HG03378 (cell line): Measurements from ENCODE around the gene ANKRD45.
"Not testable (repeated sequence)": the region's sequence is repeated elsewhere in the genome, so short reads cannot be mapped to it uniquely, and the experiment has no call there.

Experiments used
- ATAC-seq: cut with Tn5 transposase; IDR thresholded peaks from one replicate; pipeline ENCODE4 v1.9.1; 2021; ENCODE audit warnings: mild to moderate bottlenecking, moderate library complexity; ENCODE audit not compliant: unreplicated experiment

ANKRD45 gene

DNA sequence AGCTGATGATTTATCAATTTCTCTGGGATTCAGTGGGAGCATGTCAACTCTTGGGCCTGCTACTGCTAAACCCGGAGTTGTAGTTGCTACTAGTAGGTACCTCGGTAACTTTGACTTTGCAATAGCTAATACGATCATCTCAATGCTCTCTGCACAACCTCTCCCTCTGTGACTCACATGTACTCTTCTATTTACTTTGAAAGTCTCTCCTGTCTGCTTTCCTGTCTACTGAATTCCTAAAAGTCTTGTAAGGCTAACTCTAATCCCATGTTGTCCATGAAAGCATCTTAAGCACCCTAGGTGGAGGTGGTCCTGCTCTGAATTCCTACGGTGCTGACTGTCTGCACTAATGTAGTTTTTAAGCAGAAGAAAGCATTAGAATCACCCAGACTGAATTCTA, 96.1 kb downstream of the ANKRD45 start:
- ATAC-seq: no peak

DNA sequence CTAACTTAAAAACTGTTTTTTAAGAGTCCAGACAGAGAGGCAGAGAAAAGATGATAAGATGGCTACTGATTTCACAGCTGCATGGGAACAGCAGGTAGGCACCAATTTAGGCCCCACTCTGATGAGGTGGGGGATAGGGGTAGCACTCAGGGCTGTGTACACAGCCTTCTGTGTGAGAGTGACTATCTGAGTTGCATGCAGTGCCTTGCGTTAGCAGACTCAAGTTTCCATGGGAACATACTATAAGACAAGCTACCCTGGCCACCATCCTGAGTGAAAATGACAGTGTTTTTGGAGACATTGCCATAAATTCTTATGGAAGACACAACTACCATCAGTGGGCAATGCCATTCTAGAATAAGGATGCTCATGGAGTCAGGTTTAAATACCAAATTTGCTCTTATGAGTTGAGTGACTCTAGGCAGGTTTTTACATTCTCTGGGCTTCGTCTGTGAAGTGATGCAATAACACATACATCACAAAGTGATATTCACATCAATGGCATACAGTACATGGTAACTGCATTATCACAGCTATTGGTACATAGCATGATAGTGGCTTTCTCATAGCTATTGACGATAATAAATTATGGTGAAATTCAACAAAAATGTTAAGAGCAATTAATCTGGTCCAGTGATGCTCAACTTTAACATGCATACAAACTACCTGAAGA, 97.3 kb downstream of the ANKRD45 start:
- no peak for ATAC-seq

DNA sequence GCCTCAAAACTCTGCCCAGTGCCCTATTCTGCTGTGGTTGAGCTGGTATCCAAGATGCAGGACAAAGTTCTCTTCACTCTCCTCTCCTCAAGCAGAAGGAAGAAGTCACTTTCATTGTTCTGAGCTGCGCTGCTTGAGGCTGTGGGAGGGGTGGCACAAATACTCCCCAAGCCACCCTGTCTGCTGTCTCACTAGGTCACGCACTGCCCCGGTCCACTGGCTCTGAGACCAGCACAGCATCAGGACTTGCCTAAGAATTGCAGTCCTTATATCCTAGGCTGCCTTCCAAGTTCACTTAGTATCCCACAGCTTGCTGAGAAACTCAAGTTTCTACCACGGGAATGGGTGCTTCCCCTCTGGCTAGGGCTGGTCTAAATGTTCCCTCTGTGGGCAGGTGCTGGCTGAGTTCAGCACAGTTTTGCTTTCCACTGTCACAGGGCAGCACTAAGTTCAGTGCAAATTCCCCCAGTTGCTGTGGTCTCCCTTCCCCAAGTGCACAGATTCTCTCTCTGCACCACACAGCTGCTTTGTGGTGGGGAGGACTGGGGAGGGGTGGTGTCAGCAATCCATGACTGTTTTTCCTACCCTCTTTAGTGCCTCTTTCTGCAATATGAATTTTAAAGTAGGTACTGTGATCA, 99.2 kb downstream of the ANKRD45 start:
- no peak for ATAC-seq

DNA sequence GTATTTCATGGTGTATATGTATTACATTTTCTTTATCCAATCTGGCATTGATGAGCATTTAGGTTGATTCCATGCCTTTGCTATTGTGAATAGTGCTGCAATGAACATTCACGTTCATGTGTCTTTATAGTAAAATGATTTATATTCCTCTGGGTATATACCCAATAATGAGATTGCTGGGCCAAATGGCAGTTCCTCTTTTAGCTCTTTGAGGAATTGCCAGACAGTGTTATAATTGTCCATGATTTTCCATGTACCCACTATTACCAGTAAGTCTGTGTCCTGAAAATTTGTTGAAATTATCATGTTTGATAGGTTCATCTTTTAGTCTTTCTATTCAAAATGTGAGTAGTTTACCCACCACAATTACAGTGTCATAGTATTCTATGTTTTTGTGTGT, 101.2 kb downstream of the ANKRD45 start:
- no peak for ATAC-seq

DNA sequence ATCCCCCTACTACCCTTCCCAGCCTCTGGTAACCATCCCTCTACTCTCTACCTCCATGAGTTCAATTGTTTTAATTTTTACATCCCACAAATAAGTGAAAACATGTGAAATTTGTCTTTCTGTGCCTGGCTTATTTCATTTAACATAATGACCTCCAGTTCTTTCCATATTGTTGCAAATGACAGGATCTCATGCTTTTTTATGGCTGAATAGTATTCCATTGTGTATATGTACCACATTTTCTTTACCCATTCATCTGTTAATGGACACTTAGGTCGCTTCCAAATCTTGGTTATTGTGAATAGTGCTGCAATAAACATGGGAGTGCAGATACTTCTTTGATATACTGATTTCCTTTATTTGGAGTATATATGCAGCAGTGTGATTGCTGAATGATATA, 105.8 kb downstream of the ANKRD45 start:
- not testable (repeated sequence) for ATAC-seq

DNA sequence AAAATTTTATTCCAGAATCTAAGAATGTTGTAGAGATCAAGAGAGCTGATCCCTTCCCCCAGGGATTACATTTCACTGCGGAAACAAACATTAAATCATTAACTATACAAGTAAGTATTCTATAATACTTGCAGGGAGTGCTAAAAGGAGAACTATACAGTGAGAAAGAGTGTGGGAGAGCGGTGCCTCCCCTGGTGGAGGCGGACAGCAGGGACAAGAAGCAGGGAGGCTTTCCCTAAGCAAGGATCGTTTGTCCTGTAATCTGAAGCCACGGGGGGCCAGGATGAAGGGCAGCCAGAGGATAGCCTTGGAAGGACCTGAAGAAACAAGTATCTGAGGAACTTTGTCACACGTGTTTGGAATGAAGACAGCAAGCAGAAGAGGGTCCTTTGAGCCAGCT, 106.8 kb downstream of the ANKRD45 start:
- no peak for ATAC-seq

DNA sequence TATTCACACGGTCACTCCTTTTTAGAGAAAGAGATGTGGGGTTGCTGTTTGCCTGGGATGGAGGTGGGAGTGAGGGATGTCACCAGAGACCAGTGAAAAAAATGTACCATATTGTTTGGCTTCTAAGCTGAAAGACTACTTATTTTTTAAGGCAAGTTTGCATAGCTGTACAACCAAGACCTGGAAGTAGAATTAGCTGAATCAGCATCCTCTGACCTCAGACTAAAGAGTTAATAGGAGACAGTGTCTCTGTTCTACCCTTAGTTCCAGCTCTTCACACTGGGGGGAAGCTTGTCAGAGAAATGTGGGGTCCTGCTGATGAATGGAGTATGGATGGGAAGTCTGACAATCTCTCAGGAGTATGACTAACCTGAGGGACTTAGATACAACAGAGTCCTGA, 108.4 kb downstream of the ANKRD45 start:
- no peak for ATAC-seq

DNA sequence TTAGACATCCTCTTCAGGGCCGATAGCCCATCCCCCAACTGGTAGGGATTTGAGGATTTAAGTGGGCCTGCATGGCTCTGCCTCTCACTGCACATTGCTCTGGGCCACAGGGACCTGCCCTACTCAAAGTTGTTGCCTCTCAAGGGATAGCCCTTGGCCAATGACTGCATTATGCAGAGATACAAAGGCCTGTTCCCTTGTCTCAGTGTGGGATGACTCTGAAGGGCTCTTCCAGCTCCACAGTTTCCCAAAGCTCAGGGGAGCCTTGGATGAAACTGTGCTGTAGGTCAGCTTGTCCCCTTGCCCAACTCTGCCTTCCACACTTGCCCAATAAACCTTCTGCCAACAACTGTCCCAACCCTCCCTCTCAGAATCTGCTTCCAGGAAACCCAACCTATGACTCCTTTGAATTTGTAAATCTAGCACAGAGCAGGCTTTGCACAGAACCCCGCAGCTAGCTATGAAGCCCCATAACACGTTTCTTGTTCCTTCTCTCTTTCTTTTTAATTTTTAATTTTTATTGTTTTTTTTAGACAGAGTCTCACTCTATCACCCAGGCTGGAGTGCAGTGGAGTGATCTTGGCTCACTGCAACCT, 109.3 kb downstream of the ANKRD45 start:
- ATAC-seq: no peak
